MM.1S (cell line): Measurements from ENCODE around the gene SPRED3.

Experiments
- DNase-seq: peaks from one replicate; pipeline ENCODE4 v3.0.0-alpha.2; 2015
- H2AFZ ChIP-seq: fragments of 300-600 bp; sonication (generic); 2 replicates; pipeline ENCODE4 v1.6.0; 2016; ENCODE audit warnings: antibody characterized with exemption, low read length
- H3F3A ChIP-seq: fragments of 300-600 bp; sonication (generic); 2 replicates; pipeline ENCODE4 v1.6.1; 2016; ENCODE audit warnings: mild to moderate bottlenecking, antibody characterized with exemption, low read length, moderate library complexity, mixed read lengths; ENCODE audit not compliant: insufficient read depth
- H3K27ac ChIP-seq: fragments of 300-600 bp; sonication (generic); 2 replicates; pipeline ENCODE4 v1.5.1; 2016; ENCODE audit warnings: mild to moderate bottlenecking, low read length
- H3K27me3 ChIP-seq: fragments of 300-600 bp; sonication (generic); replicated peaks from 2 replicates; pipeline ENCODE4 v1.6.0; 2016; ENCODE audit warnings: low read length; ENCODE audit not compliant: insufficient read depth
- H3K36me3 ChIP-seq: fragments of 300-600 bp; sonication (generic); replicated peaks from 2 replicates; pipeline ENCODE4 v1.6.1; 2016; ENCODE audit warnings: mild to moderate bottlenecking, low read length, mixed read lengths; ENCODE audit not compliant: insufficient read depth
- H3K4me1 ChIP-seq: fragments of 300-600 bp; sonication (generic); 2 replicates; pipeline ENCODE4 v1.6.1; 2016; ENCODE audit warnings: low read length, mixed read lengths
- H3K4me2 ChIP-seq: fragments of 300-600 bp; sonication (generic); 2 replicates; pipeline ENCODE4 v1.6.0; 2016; ENCODE audit warnings: low read depth, low read length
- H3K4me3 ChIP-seq: fragments of 300-600 bp; sonication (generic); 2 replicates; pipeline ENCODE4 v1.5.1; 2016; ENCODE audit warnings: low read length, mixed read lengths
- H3K79me2 ChIP-seq: fragments of 300-600 bp; sonication (generic); 2 replicates; pipeline ENCODE4 v1.6.1; 2016; ENCODE audit warnings: mixed run types, low read length, mixed read lengths
- H3K9ac ChIP-seq: fragments of 300-600 bp; sonication (generic); 2 replicates; pipeline ENCODE4 v1.6.1; 2016; ENCODE audit warnings: low read length, mixed read lengths
- H3K9me2 ChIP-seq: fragments of 300-600 bp; sonication (generic); replicated peaks from 2 replicates; pipeline ENCODE4 v1.6.1; 2016; ENCODE audit warnings: mild to moderate bottlenecking, low read length, mixed read lengths; ENCODE audit not compliant: insufficient read depth
- H3K9me3 ChIP-seq: fragments of 300-600 bp; sonication (generic); replicated peaks from 2 replicates; pipeline ENCODE4 v1.6.1; 2016; ENCODE audit warnings: mild to moderate bottlenecking, low read length, mixed read lengths; ENCODE audit not compliant: insufficient read depth
- H4K20me1 ChIP-seq: fragments of 300-600 bp; sonication (generic); 2 replicates; pipeline ENCODE4 v1.6.1; 2016; ENCODE audit warnings: mild to moderate bottlenecking, low read length, moderate library complexity, mixed read lengths; ENCODE audit not compliant: insufficient read depth
- CTCF ChIP-seq: fragments of 300-600 bp; sonication (generic); IDR thresholded peaks from 2 replicates; pipeline ENCODE4 v1.5.1; 2016; ENCODE audit warnings: antibody characterized with exemption, low read length, mixed read lengths
- EZH2 ChIP-seq: fragments of 300-600 bp; sonication (generic); optimal IDR thresholded peaks from 2 replicates; pipeline ENCODE3; 2017; ENCODE audit warnings: low read depth, mild to moderate bottlenecking, antibody characterized with exemption, low read length, mixed read lengths
- EZH2phosphoT487 ChIP-seq: fragments of 300-600 bp; sonication (generic); IDR thresholded peaks from 2 replicates; pipeline ENCODE4 v1.6.1; 2018; ENCODE audit warnings: antibody characterized with exemption, low read length

SPRED3 gene

DNA sequence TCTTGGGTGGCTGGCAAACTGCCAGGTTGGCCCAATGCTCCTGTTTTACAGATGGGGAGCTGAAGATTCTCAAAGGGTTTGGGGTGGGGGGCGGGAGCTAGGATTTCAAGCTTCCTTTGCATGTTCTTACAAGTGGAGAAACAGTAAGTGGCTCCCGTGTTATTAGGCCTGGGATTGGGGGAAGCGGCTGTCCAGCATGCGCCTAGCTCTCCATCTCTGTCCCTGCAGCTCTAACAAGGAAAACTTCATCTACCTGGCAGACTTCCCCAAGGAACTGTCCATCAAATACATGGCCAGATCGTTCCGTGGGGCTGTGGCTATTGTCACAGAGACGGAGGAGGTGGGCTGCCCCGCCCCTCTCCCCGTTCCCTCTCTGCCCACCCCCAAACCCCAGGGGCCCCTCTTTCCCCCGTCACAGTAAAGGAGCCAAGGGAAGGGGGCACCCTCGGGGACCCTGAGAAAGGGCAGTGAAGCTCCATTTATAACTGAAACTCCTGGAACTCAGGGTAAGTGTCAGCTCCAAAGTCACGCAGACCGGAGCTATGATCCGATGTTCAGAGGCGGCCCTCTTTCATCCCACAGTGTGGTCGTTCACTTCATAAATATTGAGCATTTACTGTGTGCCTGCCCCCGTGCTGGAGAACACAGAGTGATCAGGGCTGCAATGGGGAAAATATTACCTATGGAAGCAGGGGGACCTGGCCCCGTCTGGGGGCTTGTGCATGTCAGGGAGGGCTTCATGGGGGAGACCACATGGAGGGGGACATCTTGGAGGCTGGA, 29.1 kb upstream of the SPRED3 start:
- H3K9me3 ChIP-seq, result no peaks in the 10 kb centered on the region
- no peak overlapping the region for H3K4me2 ChIP-seq
- no peaks in the 10 kb centered on the region for H3K36me3 ChIP-seq
- no peaks in the 10 kb centered on the region for H4K20me1 ChIP-seq
- peaks cover 46% of the 10 kb centered on the region for H3K27me3 ChIP-seq
- no peak overlapping the region for H3K4me3 ChIP-seq
- no peak overlapping the region for H3K27ac ChIP-seq
- no peaks in the 10 kb centered on the region for H3K4me1 ChIP-seq
- H2AFZ ChIP-seq, result no peak overlapping the region
- no peak for DNase-seq
- no peaks in the 10 kb centered on the region for H3F3A ChIP-seq
- H3K9ac ChIP-seq, result no peak overlapping the region
- no peaks in the 10 kb centered on the region for H3K9me2 ChIP-seq
- no peaks in the 10 kb centered on the region for H3K79me2 ChIP-seq
- TF ChIP-seq EZH2, result no peak
- no peak for TF ChIP-seq EZH2phosphoT487
- TF ChIP-seq CTCF, result no peak

DNA sequence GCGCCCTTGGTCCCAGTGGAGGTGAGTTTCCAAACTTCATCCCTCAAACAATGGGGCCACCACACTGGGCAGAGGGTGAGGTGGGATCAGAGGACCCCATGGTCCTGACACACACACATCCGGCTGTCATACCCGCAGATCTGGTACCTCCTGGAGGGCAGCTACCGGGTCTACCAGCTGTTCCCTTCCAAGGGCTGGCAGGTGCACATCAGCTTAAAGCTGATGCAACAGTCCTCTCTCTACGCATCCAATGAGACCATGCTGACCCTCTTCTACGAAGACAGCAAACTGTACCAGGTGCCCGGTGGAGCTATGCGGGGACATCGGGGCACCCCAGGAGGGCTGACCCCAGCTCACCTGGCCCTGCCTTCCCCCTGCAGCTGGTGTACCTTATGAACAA, 28.1 kb upstream of the SPRED3 start:
- no peaks in the 10 kb centered on the region for H3F3A ChIP-seq
- no peak overlapping the region for H3K9ac ChIP-seq
- H3K4me1 ChIP-seq, result no peaks in the 10 kb centered on the region
- H4K20me1 ChIP-seq, result no peaks in the 10 kb centered on the region
- H3K4me2 ChIP-seq, result no peak overlapping the region
- no peak overlapping the region for H3K4me3 ChIP-seq
- DNase-seq, result no peak
- no peak overlapping the region for H3K27ac ChIP-seq
- no peaks in the 10 kb centered on the region for H3K79me2 ChIP-seq
- TF ChIP-seq EZH2 (no peak), EZH2phosphoT487 (no peak), CTCF (no peak)
- peaks cover 54% of the 10 kb centered on the region for H3K27me3 ChIP-seq
- no peaks in the 10 kb centered on the region for H3K9me2 ChIP-seq
- no peaks in the 10 kb centered on the region for H3K36me3 ChIP-seq
- H2AFZ ChIP-seq, result no peak overlapping the region
- no peaks in the 10 kb centered on the region for H3K9me3 ChIP-seq

- Histone ChIP-seq H3F3A (no peaks in the 10 kb centered on the region), H3K9me2 (no peaks in the 10 kb centered on the region), H3K27ac (no peak overlapping the region), H4K20me1 (no peaks in the 10 kb centered on the region), H3K9me3 (no peaks in the 10 kb centered on the region), H3K4me3 (peak overlapping the region; percentile 56; the same call in 1 of the 2 replicates), H3K9ac (no peak overlapping the region), H3K4me1 (no peaks in the 10 kb centered on the region), H3K27me3 (peaks cover 59% of the 10 kb centered on the region), H3K4me2 (peak overlapping the region; percentile 52; the same call in 1 of the 2 replicates), H3K36me3 (no peaks in the 10 kb centered on the region), H2AFZ (peak overlapping the region; percentile 38; the same call in 1 of the 2 replicates), H3K79me2 (no peaks in the 10 kb centered on the region)
- DNase-seq, result no peak
- TF ChIP-seq CTCF (no peak), EZH2 (no peak), EZH2phosphoT487 (no peak)
These were observed 27.5 kb upstream of the SPRED3 start for GRCh38 chr19:38360839-38361631.
